BLaER1 (cell line): ENCODE data around the gene SALL3.
"Not testable (repeated sequence)": the region's sequence is repeated elsewhere in the genome, so short reads cannot be mapped to it uniquely, and the experiment has no call there.

ENCODE experiments used
- H3K27ac ChIP-seq: shearing (Covaris generic); formaldehyde crosslinking; 2 replicates; pipeline ENCODE4 v1.8.1; 2022
- H3K27me3 ChIP-seq: shearing (Covaris generic); formaldehyde crosslinking; 2 replicates; pipeline ENCODE4 v1.8.1; 2022
- H3K36me3 ChIP-seq: shearing (Covaris generic); formaldehyde crosslinking; 2 replicates; pipeline ENCODE4 v1.8.1; 2022
- H3K4me1 ChIP-seq: shearing (Covaris generic); formaldehyde crosslinking; 2 replicates; pipeline ENCODE4 v1.8.1; 2022
- H3K4me2 ChIP-seq: shearing (Covaris generic); formaldehyde crosslinking; 2 replicates; pipeline ENCODE4 v1.8.1; 2022
- H3K4me3 ChIP-seq: shearing (Covaris generic); formaldehyde crosslinking; 2 replicates; pipeline ENCODE4 v1.8.1; 2022
- H3K9ac ChIP-seq: shearing (Covaris generic); formaldehyde crosslinking; 2 replicates; pipeline ENCODE4 v1.8.1; 2022
- H3K9me3 ChIP-seq: shearing (Covaris generic); formaldehyde crosslinking; 2 replicates; pipeline ENCODE4 v1.8.1; 2022
- H4K20me1 ChIP-seq: shearing (Covaris generic); formaldehyde crosslinking; 2 replicates; pipeline ENCODE4 v1.8.1; 2022
- Cebpa-rat ChIP-seq: shearing (Covaris generic); IDR thresholded peaks from 2 replicates; pipeline ENCODE4 v1.8.1; 2022

SALL3 gene

DNA sequence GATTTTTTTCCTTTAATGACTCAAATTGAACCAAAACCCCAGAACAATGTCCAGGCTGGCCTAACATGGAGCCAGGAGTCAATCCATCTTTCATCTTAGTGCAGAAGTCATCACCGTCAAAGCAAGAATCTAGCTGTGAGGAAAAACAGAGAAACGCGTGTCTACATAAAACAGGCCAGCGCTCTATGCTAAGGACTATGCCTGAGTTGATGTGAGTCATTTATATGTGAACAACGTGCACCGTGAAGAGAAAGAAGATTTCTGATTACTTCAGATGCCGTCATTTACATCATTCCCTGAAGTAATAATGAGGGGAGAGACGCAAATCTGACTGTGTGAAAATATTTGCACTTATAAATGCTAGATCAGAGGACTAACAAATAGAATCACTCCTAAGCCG is 34.0 kb upstream of the SALL3 start:
- Histone ChIP-seq H3K4me3 (no peak overlapping the region), H3K36me3 (no peaks in the 10 kb centered on the region), H3K4me1 (peaks cover 12% of the 10 kb centered on the region), H4K20me1 (no peaks in the 10 kb centered on the region), H3K9ac (no peak overlapping the region), H3K9me3 (peaks cover 26% of the 10 kb centered on the region), H3K27ac (no peak overlapping the region), H3K4me2 (no peak overlapping the region), H3K27me3 (no peaks in the 10 kb centered on the region)
- TF ChIP-seq Cebpa-rat: no peak

DNA sequence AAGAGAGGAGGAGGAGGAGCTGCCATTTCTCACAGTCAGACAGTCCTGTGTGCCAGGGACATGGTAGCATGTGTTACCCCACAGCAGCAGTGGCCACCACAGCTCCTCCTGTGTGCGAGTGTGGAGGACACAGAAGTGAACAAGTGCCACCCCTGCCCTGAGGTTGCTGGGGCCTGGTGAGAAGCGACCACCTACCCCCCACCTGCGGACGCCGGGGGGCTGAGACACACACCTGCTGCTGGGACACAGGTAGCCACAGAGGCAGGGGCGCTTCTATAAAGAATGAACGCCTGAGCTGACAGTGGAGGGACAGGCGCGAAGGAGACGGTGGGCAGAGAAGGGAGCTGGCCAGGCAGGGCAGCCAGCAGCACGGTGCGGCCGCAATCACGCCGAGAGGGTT is 32.3 kb upstream of the SALL3 start:
- H4K20me1 ChIP-seq: no peaks in the 10 kb centered on the region
- no peak overlapping the region for H3K4me3 ChIP-seq
- no peak overlapping the region for H3K9ac ChIP-seq
- H3K27ac ChIP-seq: no peak overlapping the region
- H3K9me3 ChIP-seq: peaks cover 35% of the 10 kb centered on the region
- no peaks in the 10 kb centered on the region for H3K27me3 ChIP-seq
- no peak for TF ChIP-seq Cebpa-rat
- no peak overlapping the region for H3K4me2 ChIP-seq
- no peaks in the 10 kb centered on the region for H3K4me1 ChIP-seq
- 0 out of 2 replicates have a peak, but pooled peaks cover 2% of the 10 kb centered on the region for H3K36me3 ChIP-seq

DNA sequence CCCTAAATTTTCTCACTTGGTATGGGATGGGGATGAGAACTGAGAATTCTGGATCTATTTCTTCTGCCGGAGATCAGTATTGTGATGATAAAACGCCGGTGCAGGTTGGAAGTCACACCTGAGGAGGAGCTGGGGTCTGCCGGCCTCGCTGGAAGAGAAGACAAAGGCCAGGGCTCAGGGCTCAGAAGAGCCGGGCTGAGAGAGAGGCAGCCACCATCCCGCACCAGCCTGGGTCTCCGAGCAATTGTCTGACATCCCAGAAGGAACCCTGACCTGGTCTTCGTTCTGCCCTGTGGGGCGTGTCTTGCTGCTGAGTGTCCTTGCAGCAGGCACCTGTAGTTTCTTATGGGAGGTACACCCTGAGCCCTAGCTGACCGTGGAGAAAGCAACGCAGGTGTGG is 31.4 kb upstream of the SALL3 start:
- no peak for TF ChIP-seq Cebpa-rat
- no peak overlapping the region for H3K27ac ChIP-seq
- no peaks in the 10 kb centered on the region for H4K20me1 ChIP-seq
- H3K36me3 ChIP-seq: 0 out of 2 replicates have a peak, but pooled peaks cover 2% of the 10 kb centered on the region
- peaks cover 32% of the 10 kb centered on the region for H3K9me3 ChIP-seq
- no peak overlapping the region for H3K9ac ChIP-seq
- H3K4me1 ChIP-seq: no peaks in the 10 kb centered on the region
- no peak overlapping the region for H3K4me3 ChIP-seq
- no peaks in the 10 kb centered on the region for H3K27me3 ChIP-seq
- H3K4me2 ChIP-seq: no peak overlapping the region

DNA sequence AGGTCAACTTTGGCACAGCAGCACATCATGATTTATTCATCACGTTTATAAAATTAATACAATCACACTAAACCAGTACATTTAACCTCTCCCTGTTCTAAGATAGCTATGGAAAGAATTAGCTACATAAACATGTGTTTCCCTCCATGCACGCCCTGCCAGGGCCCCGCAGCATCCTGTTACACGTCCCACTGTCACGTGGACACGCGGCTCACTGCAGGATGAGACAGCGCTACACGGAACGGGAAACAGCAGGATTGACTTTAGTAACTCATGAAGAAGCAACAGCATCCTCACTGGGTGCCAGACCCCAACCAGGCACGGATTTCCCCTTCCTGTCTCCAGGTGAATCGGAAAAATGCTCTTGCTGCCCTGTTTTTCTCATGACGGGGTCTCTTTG is 30.9 kb upstream of the SALL3 start:
- Histone ChIP-seq H3K4me2 (no peak overlapping the region), H3K9ac (no peak overlapping the region), H3K36me3 (0 out of 2 replicates have a peak, but pooled peaks cover 2% of the 10 kb centered on the region), H3K27ac (no peak overlapping the region), H3K4me3 (no peak overlapping the region), H3K9me3 (peaks cover 27% of the 10 kb centered on the region), H4K20me1 (no peaks in the 10 kb centered on the region), H3K27me3 (no peaks in the 10 kb centered on the region), H3K4me1 (no peaks in the 10 kb centered on the region)
- no peak for TF ChIP-seq Cebpa-rat

DNA sequence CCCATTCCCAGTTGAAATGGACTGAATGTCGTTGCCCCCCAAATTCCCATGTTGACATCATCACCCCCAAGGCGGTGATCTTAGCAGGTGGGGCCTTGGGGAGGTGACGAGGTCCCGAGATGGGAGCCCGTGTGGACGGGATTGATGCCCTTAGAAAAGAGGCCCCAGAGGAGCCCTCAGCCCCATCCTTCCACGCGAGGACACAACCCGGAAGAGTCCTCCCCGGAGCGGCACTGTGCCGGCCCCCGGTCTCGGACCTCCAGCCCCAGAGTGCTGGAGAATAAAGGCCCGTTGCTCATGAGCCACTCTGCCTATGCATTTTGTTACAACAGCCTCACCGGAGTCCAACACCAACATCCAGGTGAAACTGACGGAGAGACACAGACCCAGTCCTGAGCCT is 30.4 kb upstream of the SALL3 start:
- H3K27ac ChIP-seq: no peak overlapping the region
- no peak overlapping the region for H3K4me3 ChIP-seq
- no peak overlapping the region for H3K4me2 ChIP-seq
- H3K27me3 ChIP-seq: no peaks in the 10 kb centered on the region
- no peaks in the 10 kb centered on the region for H3K4me1 ChIP-seq
- no peak overlapping the region for H3K9ac ChIP-seq
- no peak for TF ChIP-seq Cebpa-rat
- H4K20me1 ChIP-seq: no peaks in the 10 kb centered on the region
- H3K36me3 ChIP-seq: 0 out of 2 replicates have a peak, but pooled peaks cover 2% of the 10 kb centered on the region
- H3K9me3 ChIP-seq: peaks cover 26% of the 10 kb centered on the region

DNA sequence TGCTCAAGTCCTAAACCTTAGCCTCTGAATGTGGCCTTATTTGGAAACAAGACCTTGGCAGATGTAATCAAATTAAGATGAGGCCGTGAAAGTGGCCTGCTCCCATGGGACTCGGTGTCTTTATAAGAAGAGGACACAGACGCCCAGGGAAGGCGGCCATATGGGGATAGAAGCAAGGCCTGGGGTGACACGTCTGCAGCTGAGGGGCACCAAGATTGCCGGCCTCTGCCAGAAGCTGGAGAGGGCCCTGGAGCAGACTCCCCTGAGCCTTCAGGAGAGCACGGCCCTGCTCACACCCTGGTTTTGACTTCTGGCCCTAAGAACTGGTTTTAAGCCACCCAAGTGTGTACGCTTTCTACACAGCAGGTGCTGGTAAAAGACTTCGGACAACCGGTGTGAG is 29.2 kb upstream of the SALL3 start:
- Histone ChIP-seq H3K27ac (no peak overlapping the region), H4K20me1 (no peaks in the 10 kb centered on the region), H3K36me3 (0 out of 2 replicates have a peak, but pooled peaks cover 2% of the 10 kb centered on the region), H3K4me1 (0 out of 2 replicates have a peak, but pooled peaks cover 6% of the 10 kb centered on the region), H3K4me2 (no peak overlapping the region), H3K9ac (no peak overlapping the region), H3K9me3 (peaks cover 26% of the 10 kb centered on the region), H3K27me3 (no peaks in the 10 kb centered on the region), H3K4me3 (no peak overlapping the region)
- TF ChIP-seq Cebpa-rat: no peak

DNA sequence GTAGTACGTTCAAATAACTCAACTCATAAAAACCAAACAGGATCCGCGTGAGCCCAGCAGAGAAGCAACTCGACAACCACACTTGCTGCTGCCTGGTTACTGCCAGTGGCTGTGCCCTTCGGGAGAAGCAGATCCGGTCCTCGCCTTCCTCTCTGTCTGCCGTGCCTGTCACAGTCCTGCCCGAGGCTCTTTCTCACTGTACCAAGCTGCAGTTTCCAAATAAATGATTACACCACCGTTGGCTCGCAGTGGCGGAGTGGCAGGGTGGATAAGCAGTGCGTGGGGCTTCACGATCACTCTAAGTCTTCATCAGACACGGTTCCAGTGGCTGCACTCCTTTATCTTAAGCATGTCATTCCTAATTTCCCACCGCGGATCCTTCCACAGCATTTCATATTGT is 26.1 kb upstream of the SALL3 start:
- Histone ChIP-seq H4K20me1 (no peaks in the 10 kb centered on the region), H3K27ac (no peak overlapping the region), H3K4me2 (no peak overlapping the region), H3K36me3 (0 out of 2 replicates have a peak, but pooled peaks cover 2% of the 10 kb centered on the region), H3K4me3 (no peak overlapping the region), H3K4me1 (peaks cover 9% of the 10 kb centered on the region; the same call in 1 of the 2 replicates), H3K27me3 (no peaks in the 10 kb centered on the region), H3K9me3 (peaks cover 26% of the 10 kb centered on the region), H3K9ac (no peak overlapping the region)
- no peak for TF ChIP-seq Cebpa-rat

DNA sequence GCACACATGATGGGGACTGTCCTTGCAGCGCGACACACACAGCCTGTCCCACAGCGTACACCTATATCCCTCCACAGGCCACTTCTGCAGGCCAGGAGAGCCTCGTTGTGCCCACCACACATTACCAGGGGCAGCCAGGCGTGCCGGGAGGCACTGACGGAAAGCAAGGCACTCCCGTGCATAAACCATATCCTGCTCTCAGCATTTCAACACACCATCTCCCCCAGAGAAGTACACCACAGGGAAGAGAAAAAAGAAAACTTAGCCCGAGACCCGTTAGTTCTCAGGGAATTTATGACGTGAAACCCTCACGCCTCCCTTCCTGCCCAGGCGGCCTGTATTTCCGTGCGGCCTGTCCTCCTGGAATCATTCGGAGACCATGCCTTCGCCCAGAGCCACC is 24.6 kb upstream of the SALL3 start:
- H3K27me3 ChIP-seq: no peaks in the 10 kb centered on the region
- no peak overlapping the region for H3K9ac ChIP-seq
- no peak overlapping the region for H3K4me3 ChIP-seq
- no peaks in the 10 kb centered on the region for H4K20me1 ChIP-seq
- TF ChIP-seq Cebpa-rat: no peak
- 0 out of 2 replicates have a peak, but pooled peaks cover 2% of the 10 kb centered on the region for H3K36me3 ChIP-seq
- H3K4me2 ChIP-seq: no peak overlapping the region
- peaks cover 26% of the 10 kb centered on the region for H3K9me3 ChIP-seq
- H3K4me1 ChIP-seq: peaks cover 20% of the 10 kb centered on the region
- H3K27ac ChIP-seq: no peak overlapping the region

DNA sequence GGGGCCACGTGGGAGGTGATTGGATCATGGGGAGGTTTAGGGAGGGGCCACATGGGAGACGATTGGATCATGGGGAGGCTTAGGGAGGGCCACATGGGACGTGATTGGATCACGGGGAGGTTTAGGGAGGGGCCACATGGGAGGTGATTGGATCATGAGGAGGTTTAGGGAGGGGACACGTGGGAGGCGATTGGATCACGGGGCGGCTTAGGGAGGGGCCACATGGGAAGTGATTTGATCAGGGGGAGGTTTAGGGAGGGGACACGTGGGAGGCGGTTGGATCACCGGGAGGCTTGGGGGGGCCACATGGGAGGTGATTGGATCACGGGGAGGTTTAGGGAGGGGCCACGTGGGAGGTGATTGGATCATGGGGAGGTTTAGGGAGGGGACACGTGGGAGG is 22.5 kb upstream of the SALL3 start:
- no peaks in the 10 kb centered on the region for H3K27me3 ChIP-seq
- no peak overlapping the region for H3K9ac ChIP-seq
- H3K4me3 ChIP-seq: no peak overlapping the region
- H3K36me3 ChIP-seq: no peaks in the 10 kb centered on the region
- H3K27ac ChIP-seq: no peak overlapping the region
- H3K4me2 ChIP-seq: no peak overlapping the region
- H4K20me1 ChIP-seq: no peaks in the 10 kb centered on the region
- H3K4me1 ChIP-seq: peaks cover 20% of the 10 kb centered on the region
- H3K9me3 ChIP-seq: peaks cover 8% of the 10 kb centered on the region; the same call in 1 of the 2 replicates
- TF ChIP-seq Cebpa-rat: no peak

DNA sequence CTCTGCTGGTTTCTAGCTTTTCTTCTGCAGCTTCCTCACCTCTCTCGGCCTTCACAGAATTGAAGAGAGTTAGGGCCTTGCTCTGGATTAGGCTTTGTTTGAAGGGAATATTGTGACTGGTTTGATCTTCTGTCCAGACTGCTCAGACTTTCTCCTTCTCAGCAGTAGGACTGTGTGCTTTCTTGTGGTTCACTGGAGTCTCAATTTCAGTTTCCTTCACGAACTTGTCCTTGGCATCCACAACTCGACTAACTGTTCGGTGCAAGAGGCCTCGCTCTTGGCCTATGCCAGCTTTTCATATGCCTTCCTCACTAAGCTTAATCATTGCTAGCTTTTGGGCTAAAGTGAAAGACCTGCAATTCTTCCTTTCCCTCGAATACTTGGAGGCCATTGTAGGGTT is 18.9 kb upstream of the SALL3 start:
- Histone ChIP-seq H3K27me3 (no peaks in the 10 kb centered on the region), H3K27ac (no peak overlapping the region), H3K4me1 (peaks cover 12% of the 10 kb centered on the region), H4K20me1 (no peaks in the 10 kb centered on the region), H3K4me3 (no peak overlapping the region), H3K9ac (no peak overlapping the region), H3K9me3 (0 out of 2 replicates have a peak, but pooled peaks cover 4% of the 10 kb centered on the region), H3K36me3 (no peaks in the 10 kb centered on the region), H3K4me2 (no peak overlapping the region)
- TF ChIP-seq Cebpa-rat: no peak

DNA sequence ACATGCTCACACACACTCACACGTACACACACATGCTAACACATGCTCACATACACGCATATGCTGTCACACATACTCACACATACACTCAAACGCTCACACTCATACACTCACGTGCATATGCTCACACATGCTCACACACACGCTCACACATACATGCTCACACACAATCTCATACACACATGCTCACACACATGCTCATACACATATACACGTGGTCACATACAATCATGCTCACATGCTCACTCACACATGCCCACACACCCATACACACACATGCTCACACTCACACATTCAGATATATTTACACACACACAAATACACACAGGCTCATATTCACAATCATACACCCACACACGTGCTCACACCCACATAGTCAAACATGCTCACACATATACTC is 17.5 kb upstream of the SALL3 start:
- no peak overlapping the region for H3K4me2 ChIP-seq
- peaks cover 23% of the 10 kb centered on the region for H3K4me1 ChIP-seq
- no peak overlapping the region for H3K9ac ChIP-seq
- no peaks in the 10 kb centered on the region for H3K27me3 ChIP-seq
- no peaks in the 10 kb centered on the region for H4K20me1 ChIP-seq
- H3K4me3 ChIP-seq: no peak overlapping the region
- 0 out of 2 replicates have a peak, but pooled peaks cover 4% of the 10 kb centered on the region for H3K9me3 ChIP-seq
- H3K27ac ChIP-seq: no peak overlapping the region
- H3K36me3 ChIP-seq: no peaks in the 10 kb centered on the region
- no peak for TF ChIP-seq Cebpa-rat

DNA sequence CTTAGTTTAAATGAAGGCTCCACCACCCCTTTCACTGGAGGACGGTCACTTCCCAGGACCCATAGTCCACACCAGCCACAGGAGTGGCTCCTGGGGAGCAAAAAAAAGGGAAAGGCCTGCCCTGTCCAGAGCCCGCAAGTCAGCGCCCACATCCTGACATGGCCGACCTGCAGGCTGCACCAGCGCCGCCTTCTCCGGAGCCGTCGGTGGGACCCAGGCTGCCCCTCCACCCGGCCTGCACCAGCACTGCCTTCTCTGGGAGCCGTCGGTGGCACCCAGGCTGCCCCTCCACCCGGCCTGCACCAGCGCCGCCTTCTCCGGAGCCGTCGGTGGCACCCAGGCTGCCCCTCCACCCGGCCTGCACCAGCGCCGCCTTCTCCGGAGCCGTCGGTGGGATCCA is 14.9 kb upstream of the SALL3 start:
- H3K9ac ChIP-seq, H3K36me3 ChIP-seq, H3K4me3 ChIP-seq, H3K4me2 ChIP-seq, H3K27me3 ChIP-seq, H3K9me3 ChIP-seq, H3K27ac ChIP-seq, H4K20me1 ChIP-seq: not testable (repeated sequence)
- peaks cover 14% of the 10 kb centered on the region for H3K4me1 ChIP-seq
